ENCODE data around the gene PSMC2. TPM values are rescaled to one million over a fixed set of nuclear protein-coding genes. Genes with fewer than 3 reads are reported as not detected.

The PSMC2 gene
- total RNA-seq, 1 donor from 2014 or later = 72.0 TPM

Other genes starting within 250 kb of the PSMC2 start
- gene NAPEPLD, start 198.5 kb upstream of the PSMC2 start, total RNA-seq = 17.2 TPM
- gene PMPCB, start 50.2 kb upstream of the PSMC2 start, total RNA-seq = 41.8 TPM
- gene DNAJC2, start 2.9 kb upstream of the PSMC2 start, total RNA-seq = 8.5 TPM
- 0.33 TPM for gene SLC26A5, start 98.6 kb downstream of the PSMC2 start, total RNA-seq

Data from left lobe of liver (tissue), 1 donor.